Endothelial cell (in vitro differentiated cells): Measurements from ENCODE around the gene SPON2. TPM values are rescaled to one million over a fixed set of nuclear protein-coding genes. Genes with fewer than 3 reads are reported as not detected.

Experiments used
- DNase-seq: peaks from one replicate; pipeline ENCODE4 v3.0.0; 2021; ENCODE audit warnings: low spot score
- H3K27ac Mint-ChIP-seq: one replicate; pipeline ENCODE4 v1.8.0; 2021; ENCODE audit warnings: mixed read lengths, inconsistent platforms; ENCODE audit not compliant: unreplicated experiment
- H3K27me3 Mint-ChIP-seq: one replicate; pipeline ENCODE4 v1.8.0; 2021; ENCODE audit warnings: mild to moderate bottlenecking, moderate library complexity, mixed read lengths, inconsistent platforms; ENCODE audit not compliant: unreplicated experiment
- H3K36me3 Mint-ChIP-seq: one replicate; pipeline ENCODE4 v1.8.0; 2021; ENCODE audit warnings: mild to moderate bottlenecking, low read depth, mixed read lengths, inconsistent platforms; ENCODE audit not compliant: unreplicated experiment
- H3K4me1 Mint-ChIP-seq: one replicate; pipeline ENCODE4 v1.8.0; 2021; ENCODE audit warnings: mild to moderate bottlenecking, mixed read lengths, inconsistent platforms; ENCODE audit not compliant: unreplicated experiment
- H3K4me3 Mint-ChIP-seq: one replicate; pipeline ENCODE4 v1.8.0; 2021; ENCODE audit warnings: mild to moderate bottlenecking, mixed read lengths, inconsistent platforms; ENCODE audit not compliant: unreplicated experiment
- H3K9me3 Mint-ChIP-seq: one replicate; pipeline ENCODE4 v1.8.0; 2021; ENCODE audit warnings: mixed read lengths, inconsistent platforms; ENCODE audit not compliant: unreplicated experiment
- total RNA-seq: library from RNA; stranded (reverse); fragmentation: NEBNext Ultra II Directional; extraction: Animal tissue kit (Norgen Biotek cat#: 25700); gene quantifications from one replicate; pipeline ENCODE4 v1.2.1, GENCODE V29; 2021; ENCODE audit not compliant: unreplicated experiment
- TF ChIP-seq, protein P1 (sequence below): fragments of 200-600 bp; sonication (generic); IDR thresholded peaks from one replicate; pipeline ENCODE4 v1.5.0; 2021; ENCODE audit warnings: antibody characterized with exemption; ENCODE audit not compliant: unreplicated experiment

Gene SPON2
- total RNA-seq, 1 donor from 2014 or later, result 0.97 TPM

GRCh38 chr4:1171311-1172227 is 814 bp downstream of the SPON2 start:
- no peaks in the 10 kb centered on the region for H3K4me1 Mint-ChIP-seq
- no peaks in the 10 kb centered on the region for H3K36me3 Mint-ChIP-seq
- no peak for DNase-seq
- H3K9me3 Mint-ChIP-seq, result no peaks in the 10 kb centered on the region
- TF ChIP-seq, protein P1, sequence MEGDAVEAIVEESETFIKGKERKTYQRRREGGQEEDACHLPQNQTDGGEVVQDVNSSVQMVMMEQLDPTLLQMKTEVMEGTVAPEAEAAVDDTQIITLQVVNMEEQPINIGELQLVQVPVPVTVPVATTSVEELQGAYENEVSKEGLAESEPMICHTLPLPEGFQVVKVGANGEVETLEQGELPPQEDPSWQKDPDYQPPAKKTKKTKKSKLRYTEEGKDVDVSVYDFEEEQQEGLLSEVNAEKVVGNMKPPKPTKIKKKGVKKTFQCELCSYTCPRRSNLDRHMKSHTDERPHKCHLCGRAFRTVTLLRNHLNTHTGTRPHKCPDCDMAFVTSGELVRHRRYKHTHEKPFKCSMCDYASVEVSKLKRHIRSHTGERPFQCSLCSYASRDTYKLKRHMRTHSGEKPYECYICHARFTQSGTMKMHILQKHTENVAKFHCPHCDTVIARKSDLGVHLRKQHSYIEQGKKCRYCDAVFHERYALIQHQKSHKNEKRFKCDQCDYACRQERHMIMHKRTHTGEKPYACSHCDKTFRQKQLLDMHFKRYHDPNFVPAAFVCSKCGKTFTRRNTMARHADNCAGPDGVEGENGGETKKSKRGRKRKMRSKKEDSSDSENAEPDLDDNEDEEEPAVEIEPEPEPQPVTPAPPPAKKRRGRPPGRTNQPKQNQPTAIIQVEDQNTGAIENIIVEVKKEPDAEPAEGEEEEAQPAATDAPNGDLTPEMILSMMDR, result no peak
- no peak overlapping the region for H3K27ac Mint-ChIP-seq
- H3K27me3 Mint-ChIP-seq, result peaks cover 24% of the 10 kb centered on the region
- no peak overlapping the region for H3K4me3 Mint-ChIP-seq

DNA sequence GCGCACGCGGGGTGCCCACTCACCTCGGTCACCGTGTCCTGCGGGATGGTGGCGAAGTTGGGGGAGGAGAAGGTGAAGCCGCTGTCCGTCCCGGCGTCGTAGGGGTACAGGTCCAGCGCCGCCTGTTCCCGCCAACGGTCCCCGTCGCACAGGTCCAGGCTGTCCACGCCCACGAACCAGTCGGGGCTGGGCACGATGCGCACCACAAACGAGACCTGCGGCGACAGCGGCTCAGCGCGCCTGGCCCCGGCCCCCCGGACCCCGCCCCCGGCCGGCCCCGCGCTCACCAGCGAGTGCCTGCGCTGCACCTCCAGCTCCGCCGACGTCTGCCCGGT is 1.4 kb downstream of the SPON2 start:
- H3K4me1 Mint-ChIP-seq, result no peaks in the 10 kb centered on the region
- H3K4me3 Mint-ChIP-seq, result no peak overlapping the region
- no peak for DNase-seq
- no peaks in the 10 kb centered on the region for H3K9me3 Mint-ChIP-seq
- peaks cover 22% of the 10 kb centered on the region for H3K27me3 Mint-ChIP-seq
- no peak overlapping the region for H3K27ac Mint-ChIP-seq
- TF ChIP-seq, protein P1, result no peak
- no peaks in the 10 kb centered on the region for H3K36me3 Mint-ChIP-seq

DNA sequence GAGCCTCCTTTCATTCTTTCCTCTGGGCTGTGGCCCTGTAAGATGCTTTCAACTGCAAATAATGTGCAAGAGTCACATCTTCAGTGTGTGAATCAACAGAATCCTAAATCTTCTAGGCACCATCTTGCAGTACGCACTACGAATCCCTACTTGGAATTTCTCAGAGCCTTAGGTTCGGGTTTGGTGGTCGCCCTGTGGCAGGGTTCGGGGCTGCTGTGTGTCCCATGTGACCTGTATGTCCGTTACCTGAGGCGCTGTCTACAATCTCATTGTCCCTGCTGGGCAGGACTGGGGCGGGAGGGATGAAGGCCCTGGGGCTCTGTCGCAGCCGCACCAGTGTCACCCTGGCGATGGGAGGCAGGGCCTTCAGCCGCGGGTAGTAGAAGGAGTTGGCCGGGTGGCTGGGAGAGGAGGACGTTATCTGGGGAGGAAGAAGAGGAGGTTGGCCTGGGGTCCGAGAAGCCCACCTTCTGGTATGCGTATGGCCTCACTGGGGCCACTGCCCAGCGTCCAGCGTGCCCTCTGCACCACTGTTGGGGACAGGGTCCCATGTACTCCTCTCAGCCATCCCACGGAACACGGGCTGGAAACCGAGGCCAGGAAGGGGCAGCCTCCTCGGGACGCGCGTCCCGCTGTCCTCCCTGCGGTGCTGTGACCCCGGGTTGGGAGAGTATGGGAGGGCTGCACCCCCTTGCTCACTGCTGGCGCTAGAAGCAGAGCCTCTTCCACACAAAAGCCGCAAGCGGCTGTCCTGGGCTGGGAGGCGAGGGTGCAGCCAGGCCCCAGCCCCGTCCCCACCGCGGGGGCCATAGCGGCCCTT is 2.0 kb downstream of the SPON2 start:
- H3K27ac Mint-ChIP-seq, result no peak overlapping the region
- no peaks in the 10 kb centered on the region for H3K36me3 Mint-ChIP-seq
- no peaks in the 10 kb centered on the region for H3K9me3 Mint-ChIP-seq
- DNase-seq, result no peak
- TF ChIP-seq, protein P1, result no peak
- no peak overlapping the region for H3K4me3 Mint-ChIP-seq
- H3K27me3 Mint-ChIP-seq, result peaks cover 23% of the 10 kb centered on the region
- no peaks in the 10 kb centered on the region for H3K4me1 Mint-ChIP-seq

GRCh38 chr4:1169691-1170096 is 2.7 kb downstream of the SPON2 start:
- H3K9me3 Mint-ChIP-seq, result no peaks in the 10 kb centered on the region
- H3K36me3 Mint-ChIP-seq, result no peaks in the 10 kb centered on the region
- no peak overlapping the region for H3K27ac Mint-ChIP-seq
- no peak for DNase-seq
- no peaks in the 10 kb centered on the region for H3K4me1 Mint-ChIP-seq
- H3K27me3 Mint-ChIP-seq, result peaks cover 23% of the 10 kb centered on the region
- TF ChIP-seq, protein P1, result no peak
- H3K4me3 Mint-ChIP-seq, result no peak overlapping the region
